ENCODE measurements around the gene GLA. TPM values are rescaled to one million over a fixed set of nuclear protein-coding genes. Genes with fewer than 3 reads are reported as not detected.

GLA gene
- total and polyA plus RNA-seq, 2 donors (not counting 1 experiment from before 2014, with no cell fraction given) = 22.1 to 42.7 TPM

DNA sequence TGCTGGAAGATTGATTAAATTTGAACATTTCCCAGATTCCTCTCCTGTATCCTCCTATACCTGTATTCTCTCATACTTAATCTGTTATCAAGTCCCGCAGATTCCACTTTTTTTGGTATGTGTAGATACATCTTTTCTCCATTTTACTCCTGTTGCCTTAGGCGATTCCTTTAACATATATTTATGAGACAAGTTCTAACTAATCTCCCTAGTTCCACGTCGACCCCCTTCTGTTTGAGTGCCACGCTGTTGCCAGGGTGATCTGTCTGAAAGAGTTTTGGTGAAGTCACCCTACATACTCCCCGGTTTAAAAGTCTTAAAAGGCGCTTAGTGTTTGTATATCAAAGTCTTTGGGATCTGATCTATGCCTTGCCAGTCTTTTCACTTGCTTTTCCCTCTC, 2.7 kb upstream of the GLA start:
- POLR2A ChIA-PET = no interaction called here
- no peaks in the 10 kb centered on the region for H3K27me3 ChIP-seq (replicated peaks in 1 of 4; ENCODE audit: control extremely low read depth in 1 of 4, control insufficient read depth in 3 of 4, insufficient read depth in 4 of 4, low read length in 3 of 4)
- intact Hi-C loops (cut with micrococcal nuclease) = loop anchor here (10.0 kb wide), 1 partner anchor 674 kb away; no protein-coding TSS in a partner anchor
- H3K9me3 Mint-ChIP-seq (ENCODE audit: insufficient read depth) = no peaks in the 10 kb centered on the region
- no peak overlapping the region for H2AFZ ChIP-seq (ENCODE audit: insufficient read depth, low read depth, low read length, poor library complexity, severe bottlenecking)
- TF ChIP-seq, protein P1, sequence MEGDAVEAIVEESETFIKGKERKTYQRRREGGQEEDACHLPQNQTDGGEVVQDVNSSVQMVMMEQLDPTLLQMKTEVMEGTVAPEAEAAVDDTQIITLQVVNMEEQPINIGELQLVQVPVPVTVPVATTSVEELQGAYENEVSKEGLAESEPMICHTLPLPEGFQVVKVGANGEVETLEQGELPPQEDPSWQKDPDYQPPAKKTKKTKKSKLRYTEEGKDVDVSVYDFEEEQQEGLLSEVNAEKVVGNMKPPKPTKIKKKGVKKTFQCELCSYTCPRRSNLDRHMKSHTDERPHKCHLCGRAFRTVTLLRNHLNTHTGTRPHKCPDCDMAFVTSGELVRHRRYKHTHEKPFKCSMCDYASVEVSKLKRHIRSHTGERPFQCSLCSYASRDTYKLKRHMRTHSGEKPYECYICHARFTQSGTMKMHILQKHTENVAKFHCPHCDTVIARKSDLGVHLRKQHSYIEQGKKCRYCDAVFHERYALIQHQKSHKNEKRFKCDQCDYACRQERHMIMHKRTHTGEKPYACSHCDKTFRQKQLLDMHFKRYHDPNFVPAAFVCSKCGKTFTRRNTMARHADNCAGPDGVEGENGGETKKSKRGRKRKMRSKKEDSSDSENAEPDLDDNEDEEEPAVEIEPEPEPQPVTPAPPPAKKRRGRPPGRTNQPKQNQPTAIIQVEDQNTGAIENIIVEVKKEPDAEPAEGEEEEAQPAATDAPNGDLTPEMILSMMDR (IDR thresholded peaks at IDR 0.05) = no peak
- TF ChIP-seq EZH2 (IDR thresholded peaks at IDR 0.05; ENCODE audit: borderline replicate concordance, insufficient read depth, low read depth, low read length, poor library complexity, severe bottlenecking) = no peak
- peaks cover 59% of the 10 kb centered on the region for H3K79me2 ChIP-seq (ENCODE audit: control insufficient read depth, insufficient read depth, low read length)
- DNase-seq (no peak), ATAC-seq (ENCODE audit: low read depth) (no peak)
- peak overlapping the region; percentile 1 for H3K4me2 ChIP-seq (replicated peaks; ENCODE audit: low read depth, low read length, poor library complexity, severe bottlenecking)
- peak overlapping the region; percentile 59 for H3K4me3 Mint-ChIP-seq
- H4K20me1 ChIP-seq (ENCODE audit: control insufficient read depth, insufficient read depth, low read length, poor library complexity, severe bottlenecking) = no peaks in the 10 kb centered on the region
- CTCF ChIA-PET = no interaction called here
- peak overlapping the region; percentile 7 to 10 for H3K27ac ChIP-seq (ENCODE audit: low read length in 2 of 2)
- no peak overlapping the region for H3K4me3 ChIP-seq (ENCODE audit: control extremely low read depth in 1 of 5, extremely low read depth in 1 of 5, insufficient read depth in 1 of 5, low read depth in 2 of 5, low read length in 4 of 5)
- H3K4me1 Mint-ChIP-seq = peaks cover 52% of the 10 kb centered on the region
- H3K27ac Mint-ChIP-seq = no peak overlapping the region
- no CpG with 5 or more reads among the region's 7 CpGs for WGBS (ENCODE audit: insufficient coverage)
- H3K36me3 ChIP-seq (replicated peaks in 1 of 2; ENCODE audit: control extremely low read depth in 1 of 2, control insufficient read depth in 1 of 2, extremely low read depth in 1 of 2, insufficient read depth in 2 of 2, low read length in 1 of 2) = peaks cover 2 to 16% of the 10 kb centered on the region in 2 experiments
- H3K9me3 ChIP-seq (ENCODE audit: control extremely low read depth in 1 of 3, control insufficient read depth in 2 of 3, insufficient read depth in 1 of 3, low read length in 2 of 3) = no peaks in the 10 kb centered on the region
- H3K9ac ChIP-seq (ENCODE audit: low read length) = no peak overlapping the region
- no peaks in the 10 kb centered on the region for H3K27me3 Mint-ChIP-seq
- peaks cover 37 to 43% of the 10 kb centered on the region in 2 donors for H3K4me1 ChIP-seq (ENCODE audit: control insufficient read depth in 2 of 2, insufficient read depth in 2 of 2, low read length in 2 of 2)

- no peaks in the 10 kb centered on the region for H4K20me1 ChIP-seq (ENCODE audit: control insufficient read depth, insufficient read depth, low read length, poor library complexity, severe bottlenecking)
- ChIA-PET CTCF (no interaction called here), POLR2A (no interaction called here)
- no peak for TF ChIP-seq EZH2 (IDR thresholded peaks at IDR 0.05; ENCODE audit: borderline replicate concordance, insufficient read depth, low read depth, low read length, poor library complexity, severe bottlenecking)
- TF ChIP-seq, protein P1 (IDR thresholded peaks at IDR 0.05) = no peak
- H3K9ac ChIP-seq (ENCODE audit: low read length) = peak overlapping the region; percentile 82
- peaks cover 30 to 34% of the 10 kb centered on the region in 2 donors for H3K4me1 ChIP-seq (ENCODE audit: control insufficient read depth in 2 of 2, insufficient read depth in 2 of 2, low read length in 2 of 2)
- Mint-ChIP-seq H3K4me3 (peak overlapping the region; percentile 99), H3K27me3 (no peaks in the 10 kb centered on the region), H3K4me1 (peaks cover 45% of the 10 kb centered on the region), H3K9me3 (ENCODE audit: insufficient read depth) (no peaks in the 10 kb centered on the region), H3K27ac (peak overlapping the region; percentile 100)
- H3K27ac ChIP-seq (ENCODE audit: low read length in 2 of 2) = peak overlapping the region; percentile 96 to 98
- no peaks in the 10 kb centered on the region for H3K27me3 ChIP-seq (replicated peaks in 1 of 4; ENCODE audit: control extremely low read depth in 1 of 4, control insufficient read depth in 3 of 4, insufficient read depth in 4 of 4, low read length in 3 of 4)
- DNase-seq (no peak), ATAC-seq (ENCODE audit: low read depth) (no peak)
- intact Hi-C loops (cut with micrococcal nuclease) = loop anchor here (2.0 to 5.0 kb wide), 4 partner anchors 60 to 1243 kb away; partner anchors contain the start of genes GPRASP1, TIMM8A, TRMT2B and ZMAT1
- H3K9me3 ChIP-seq (ENCODE audit: control extremely low read depth in 1 of 3, control insufficient read depth in 2 of 3, insufficient read depth in 1 of 3, low read length in 2 of 3) = no peaks in the 10 kb centered on the region
- H3K4me2 ChIP-seq (replicated peaks; ENCODE audit: low read depth, low read length, poor library complexity, severe bottlenecking) = peak overlapping the region; percentile 77
- H2AFZ ChIP-seq (ENCODE audit: insufficient read depth, low read depth, low read length, poor library complexity, severe bottlenecking) = no peak overlapping the region
- WGBS (ENCODE audit: insufficient coverage) = no CpG with 5 or more reads among the region's 6 CpGs
- peaks cover 60% of the 10 kb centered on the region for H3K79me2 ChIP-seq (ENCODE audit: control insufficient read depth, insufficient read depth, low read length)
- peak overlapping the region; percentile 68 to 85 (median 75) for H3K4me3 ChIP-seq (ENCODE audit: control extremely low read depth in 1 of 5, extremely low read depth in 1 of 5, insufficient read depth in 1 of 5, low read depth in 2 of 5, low read length in 4 of 5)
- H3K36me3 ChIP-seq (replicated peaks in 1 of 2; ENCODE audit: control extremely low read depth in 1 of 2, control insufficient read depth in 1 of 2, extremely low read depth in 1 of 2, insufficient read depth in 2 of 2, low read length in 1 of 2) = peaks cover 2 to 16% of the 10 kb centered on the region in 2 experiments
Measured at GRCh38 chrX:101409043-101409442, 1.3 kb upstream of the GLA start.
